ENCODE measurements around the gene PLCB4. TPM values are rescaled to one million over a fixed set of nuclear protein-coding genes. Genes with fewer than 3 reads are reported as not detected.

PLCB4 gene
- total RNA-seq, 2 experiments from 2014 or later = 0.06 TPM; not detected in 1

DNA sequence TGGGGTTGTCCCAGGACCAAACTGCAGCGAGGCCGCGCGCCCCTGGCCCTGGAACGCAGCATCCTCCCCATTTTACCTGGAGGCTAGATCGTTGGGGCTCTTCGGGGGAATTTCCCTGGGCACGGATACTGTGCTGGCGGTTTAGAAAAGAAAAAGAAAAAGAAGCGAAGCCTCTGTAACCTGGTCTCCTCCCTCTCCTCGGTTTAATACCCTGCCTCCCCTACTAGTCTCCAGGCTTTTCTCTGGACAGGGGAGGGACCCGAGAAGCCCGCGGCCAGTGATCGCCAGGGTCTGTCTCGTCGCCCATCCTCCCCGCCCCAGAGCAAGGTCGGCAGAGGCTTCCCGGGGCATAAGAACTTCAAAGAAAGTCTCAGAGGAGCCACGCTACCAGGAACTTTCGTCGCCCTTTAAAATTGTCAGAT, 439.4 kb downstream of the PLCB4 start:
- peaks cover 37 to 62% of the 10 kb centered on the region in 2 experiments for H3K27me3 ChIP-seq (ENCODE audit: control insufficient read depth in 1 of 2, insufficient read depth in 2 of 2, low read length in 2 of 2)
- ChIA-PET POLR2A (no interaction called here), CTCF (no interaction called here)
- TF ChIP-seq, protein P1, sequence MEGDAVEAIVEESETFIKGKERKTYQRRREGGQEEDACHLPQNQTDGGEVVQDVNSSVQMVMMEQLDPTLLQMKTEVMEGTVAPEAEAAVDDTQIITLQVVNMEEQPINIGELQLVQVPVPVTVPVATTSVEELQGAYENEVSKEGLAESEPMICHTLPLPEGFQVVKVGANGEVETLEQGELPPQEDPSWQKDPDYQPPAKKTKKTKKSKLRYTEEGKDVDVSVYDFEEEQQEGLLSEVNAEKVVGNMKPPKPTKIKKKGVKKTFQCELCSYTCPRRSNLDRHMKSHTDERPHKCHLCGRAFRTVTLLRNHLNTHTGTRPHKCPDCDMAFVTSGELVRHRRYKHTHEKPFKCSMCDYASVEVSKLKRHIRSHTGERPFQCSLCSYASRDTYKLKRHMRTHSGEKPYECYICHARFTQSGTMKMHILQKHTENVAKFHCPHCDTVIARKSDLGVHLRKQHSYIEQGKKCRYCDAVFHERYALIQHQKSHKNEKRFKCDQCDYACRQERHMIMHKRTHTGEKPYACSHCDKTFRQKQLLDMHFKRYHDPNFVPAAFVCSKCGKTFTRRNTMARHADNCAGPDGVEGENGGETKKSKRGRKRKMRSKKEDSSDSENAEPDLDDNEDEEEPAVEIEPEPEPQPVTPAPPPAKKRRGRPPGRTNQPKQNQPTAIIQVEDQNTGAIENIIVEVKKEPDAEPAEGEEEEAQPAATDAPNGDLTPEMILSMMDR (IDR thresholded peaks at IDR 0.05) = no peak
- H3K27ac ChIP-seq (ENCODE audit: low read depth in 1 of 2, low read length in 2 of 2) = no peak overlapping the region
- Mint-ChIP-seq H3K27ac (no peak overlapping the region), H3K36me3 (ENCODE audit: low read depth) (no peaks in the 10 kb centered on the region), H3K4me3 (no peak overlapping the region), H3K9me3 (peaks cover 2% of the 10 kb centered on the region), H3K27me3 (peaks cover 68% of the 10 kb centered on the region), H3K4me1 (ENCODE audit: low read depth) (no peaks in the 10 kb centered on the region)
- DNase-seq = no peak
- no peaks in the 10 kb centered on the region for H3K36me3 ChIP-seq (ENCODE audit: insufficient read depth, low read length)
- intact Hi-C loops (cut with DNase I, micrococcal nuclease) = no loop called here
- no peaks in the 10 kb centered on the region for H3K4me1 ChIP-seq (ENCODE audit: insufficient read depth, low read length)
- H3K9me3 ChIP-seq (ENCODE audit: control insufficient read depth in 1 of 2, insufficient read depth in 1 of 2, low read length in 2 of 2) = peaks cover 0 to 30% of the 10 kb centered on the region in 2 experiments
- no peak overlapping the region for H3K4me3 ChIP-seq (ENCODE audit: low read length)
- ATAC-seq (ENCODE audit: poor library complexity) = no peak

DNA sequence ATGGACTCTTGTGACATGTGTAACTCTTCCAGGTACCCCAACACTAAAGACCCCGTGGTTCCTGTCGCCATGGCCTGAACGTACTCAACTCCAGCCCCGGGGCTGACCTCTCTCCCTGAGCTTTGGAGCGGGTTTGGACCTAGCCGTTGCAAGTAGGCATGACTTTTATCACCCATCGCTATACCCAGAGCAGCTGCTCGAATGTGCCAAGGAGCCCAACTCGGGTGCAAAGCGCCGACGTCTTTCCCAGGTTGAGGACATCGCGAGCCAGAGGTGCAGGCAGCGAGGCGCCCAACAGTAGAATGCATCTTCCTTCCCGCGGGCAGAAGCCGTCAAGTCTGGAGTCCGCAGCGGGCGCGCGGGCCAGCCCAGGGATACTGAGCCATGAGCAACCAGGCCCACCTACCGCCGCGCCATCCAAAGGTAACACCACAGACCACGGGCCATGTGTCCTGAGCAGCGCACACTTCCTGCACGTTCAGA, 439.9 kb downstream of the PLCB4 start:
- Histone ChIP-seq H3K4me3 (ENCODE audit: low read length) (no peak overlapping the region), H3K4me1 (ENCODE audit: insufficient read depth, low read length) (no peaks in the 10 kb centered on the region), H3K36me3 (ENCODE audit: insufficient read depth, low read length) (no peaks in the 10 kb centered on the region), H3K27me3 (ENCODE audit: control insufficient read depth in 1 of 2, insufficient read depth in 2 of 2, low read length in 2 of 2) (peaks cover 37 to 63% of the 10 kb centered on the region in 2 experiments), H3K9me3 (ENCODE audit: control insufficient read depth in 1 of 2, insufficient read depth in 1 of 2, low read length in 2 of 2) (peaks cover 0 to 30% of the 10 kb centered on the region in 2 experiments), H3K27ac (ENCODE audit: low read depth in 1 of 2, low read length in 2 of 2) (no peak overlapping the region)
- Mint-ChIP-seq H3K4me1 (ENCODE audit: low read depth) (no peaks in the 10 kb centered on the region), H3K27ac (no peak overlapping the region), H3K27me3 (peaks cover 68% of the 10 kb centered on the region), H3K4me3 (no peak overlapping the region), H3K36me3 (ENCODE audit: low read depth) (no peaks in the 10 kb centered on the region), H3K9me3 (peaks cover 2% of the 10 kb centered on the region)
- ATAC-seq (ENCODE audit: poor library complexity) (no peak), DNase-seq (no peak)
- POLR2A ChIA-PET = no interaction called here
- TF ChIP-seq, protein P1 (IDR thresholded peaks at IDR 0.05) = no peak
- CTCF ChIA-PET = no interaction called here
- intact Hi-C loops (cut with DNase I, micrococcal nuclease) = no loop called here

DNA sequence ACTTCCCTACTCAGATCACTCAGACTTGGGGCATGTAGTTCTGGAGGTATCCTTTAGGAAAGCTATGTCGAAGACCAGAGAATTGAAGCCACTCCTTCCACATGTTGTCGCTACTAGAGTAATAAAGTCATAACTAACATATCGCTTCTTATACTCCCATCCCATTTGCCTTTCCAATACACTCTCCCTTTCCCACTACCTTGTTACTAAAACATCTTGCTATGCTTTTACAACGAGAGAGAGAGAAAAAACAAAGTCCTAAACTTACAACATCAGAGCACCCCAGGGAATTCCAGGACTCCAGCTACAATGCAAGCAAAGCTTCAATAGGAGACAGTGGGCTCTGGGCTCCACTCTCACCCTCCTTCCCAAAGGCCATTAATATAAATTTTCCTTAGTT, 440.4 kb downstream of the PLCB4 start:
- intact Hi-C loops (cut with DNase I, micrococcal nuclease) = no loop called here
- CTCF ChIA-PET = no interaction called here

More for the DNA sequence above, 440.4 kb downstream of the PLCB4 start:
- H3K27me3 ChIP-seq (ENCODE audit: control insufficient read depth in 1 of 2, insufficient read depth in 2 of 2, low read length in 2 of 2) = peaks cover 42 to 68% of the 10 kb centered on the region in 2 experiments
- no peaks in the 10 kb centered on the region for H3K36me3 ChIP-seq (ENCODE audit: insufficient read depth, low read length)
- Mint-ChIP-seq H3K9me3 (peaks cover 2% of the 10 kb centered on the region), H3K36me3 (ENCODE audit: low read depth) (no peaks in the 10 kb centered on the region), H3K27me3 (peaks cover 72% of the 10 kb centered on the region), H3K4me3 (no peak overlapping the region), H3K27ac (no peak overlapping the region), H3K4me1 (ENCODE audit: low read depth) (no peaks in the 10 kb centered on the region)
- TF ChIP-seq, protein P1 (IDR thresholded peaks at IDR 0.05) = no peak
- H3K4me1 ChIP-seq (ENCODE audit: insufficient read depth, low read length) = no peaks in the 10 kb centered on the region
- peaks cover 0 to 30% of the 10 kb centered on the region in 2 experiments for H3K9me3 ChIP-seq (ENCODE audit: control insufficient read depth in 1 of 2, insufficient read depth in 1 of 2, low read length in 2 of 2)
- POLR2A ChIA-PET = no interaction called here
- ATAC-seq (ENCODE audit: poor library complexity) (no peak), DNase-seq (no peak)
- no peak overlapping the region for H3K27ac ChIP-seq (ENCODE audit: low read depth in 1 of 2, low read length in 2 of 2)
- no peak overlapping the region for H3K4me3 ChIP-seq (ENCODE audit: low read length)

Data from CD4-positive, alpha-beta T cell (primary cell).